ENCODE data around the gene RRP8.

DNA sequence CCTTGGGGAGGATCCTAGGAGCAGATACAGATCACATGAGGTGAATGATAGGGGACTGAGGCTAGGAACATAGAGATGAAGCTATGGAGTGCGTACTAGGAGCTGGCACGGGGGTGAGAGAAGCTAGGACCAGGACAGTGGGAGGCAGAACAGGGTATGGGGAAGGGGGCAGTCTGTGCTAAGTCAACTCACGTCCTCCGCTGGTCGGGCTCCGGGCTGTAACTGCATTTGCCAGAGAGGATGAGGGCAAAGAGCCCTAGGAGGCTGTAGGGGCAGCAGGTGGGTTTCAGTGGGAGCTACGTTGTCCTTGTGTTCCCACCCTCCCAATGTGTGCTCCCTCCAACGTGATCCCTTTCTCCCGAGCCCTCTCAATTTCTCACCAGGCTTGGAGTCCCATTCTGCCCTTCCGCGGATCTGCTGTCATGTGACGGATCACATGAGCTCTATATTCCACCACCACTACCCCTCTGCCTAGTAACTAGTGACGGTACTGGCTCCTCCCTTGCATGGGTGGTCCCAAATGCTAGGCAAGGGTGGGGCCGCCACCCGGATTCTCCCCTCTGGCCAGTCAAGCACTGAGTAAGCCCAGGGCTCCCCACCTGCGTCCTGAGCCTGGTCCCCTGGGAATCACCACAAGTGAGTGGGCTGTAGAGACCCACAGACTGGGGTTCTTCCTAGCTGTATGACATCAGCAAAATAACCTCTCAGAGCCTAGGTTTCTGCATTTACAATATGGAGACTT, 15.8 kb upstream of the RRP8 start, which contains the start of gene TPP1:
- TF ChIP-seq, protein P1, sequence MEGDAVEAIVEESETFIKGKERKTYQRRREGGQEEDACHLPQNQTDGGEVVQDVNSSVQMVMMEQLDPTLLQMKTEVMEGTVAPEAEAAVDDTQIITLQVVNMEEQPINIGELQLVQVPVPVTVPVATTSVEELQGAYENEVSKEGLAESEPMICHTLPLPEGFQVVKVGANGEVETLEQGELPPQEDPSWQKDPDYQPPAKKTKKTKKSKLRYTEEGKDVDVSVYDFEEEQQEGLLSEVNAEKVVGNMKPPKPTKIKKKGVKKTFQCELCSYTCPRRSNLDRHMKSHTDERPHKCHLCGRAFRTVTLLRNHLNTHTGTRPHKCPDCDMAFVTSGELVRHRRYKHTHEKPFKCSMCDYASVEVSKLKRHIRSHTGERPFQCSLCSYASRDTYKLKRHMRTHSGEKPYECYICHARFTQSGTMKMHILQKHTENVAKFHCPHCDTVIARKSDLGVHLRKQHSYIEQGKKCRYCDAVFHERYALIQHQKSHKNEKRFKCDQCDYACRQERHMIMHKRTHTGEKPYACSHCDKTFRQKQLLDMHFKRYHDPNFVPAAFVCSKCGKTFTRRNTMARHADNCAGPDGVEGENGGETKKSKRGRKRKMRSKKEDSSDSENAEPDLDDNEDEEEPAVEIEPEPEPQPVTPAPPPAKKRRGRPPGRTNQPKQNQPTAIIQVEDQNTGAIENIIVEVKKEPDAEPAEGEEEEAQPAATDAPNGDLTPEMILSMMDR (IDR thresholded peaks at IDR 0.05): peak in 2 of 7 experiments; percentile 4 to 15
- peak in 2 of 3 donors; percentile 70 to 79 for TF ChIP-seq POLR2A (IDR thresholded peaks at IDR 0.05)
